Common myeloid progenitor, CD34-positive (primary cell): Measurements from ENCODE around the gene GLP1R.

ENCODE experiments used
- CTCF ChIA-PET: fragments of 350-600 bp; sonication (Branson Sonifier 250); formaldehyde crosslinking; loops from one replicate; lab custom pipeline; 2021; ENCODE audit warnings: antibody characterized with exemption; lab: Charles Lee
- POLR2A ChIA-PET: fragments of 350-600 bp; sonication (Branson Sonifier 250); formaldehyde crosslinking; loops from one replicate; lab custom pipeline; 2021; ENCODE audit warnings: antibody characterized with exemption; lab: Charles Lee
- DNase-seq, 3 donors: peaks; one replicate each; pipeline versions ENCODE4 v3.0.0 to v3.0.0-alpha.2; 2013
- H3K27ac ChIP-seq, 2 experiments: 1 replicate in 1 of 2; 2 replicates in 1 of 2; pipeline ENCODE4 v1.7.0; 2013; ENCODE audit warnings: inconsistent platforms in 2 of 2, low read length in 2 of 2, mild to moderate bottlenecking in 2 of 2, low read depth in 1 of 2, moderate library complexity in 1 of 2; ENCODE audit not compliant: severe bottlenecking in 2 of 2, insufficient read depth in 1 of 2, poor library complexity in 1 of 2
- H3K27me3 ChIP-seq, 5 experiments: replicated peaks in 2 of 5; 1 replicate in 3 of 5; 2 replicates in 2 of 5; pipeline versions ENCODE4 v1.6.1 to v1.7.0; 2013; ENCODE audit warnings: low read length in 4 of 5, mild to moderate bottlenecking in 2 of 5, moderate library complexity in 2 of 5, inconsistent platforms in 1 of 5; ENCODE audit not compliant: insufficient read depth in 5 of 5, control insufficient read depth in 4 of 5
- H3K36me3 ChIP-seq, 4 experiments: 1 replicate in 2 of 4; 2 replicates in 2 of 4; pipeline versions ENCODE4 v1.6.1 to v1.7.0; 2013; ENCODE audit warnings: low read length in 3 of 4, control low read depth in 1 of 4, mild to moderate bottlenecking in 1 of 4; ENCODE audit not compliant: control insufficient read depth in 4 of 4, insufficient read depth in 4 of 4
- H3K4me1 ChIP-seq, 4 experiments: 1 replicate in 3 of 4; 2 replicates in 1 of 4; pipeline versions ENCODE4 v1.6.1 to v1.7.1; 2013; ENCODE audit warnings: low read length in 3 of 4, mild to moderate bottlenecking in 3 of 4, control low read depth in 1 of 4, inconsistent platforms in 1 of 4, moderate library complexity in 1 of 4; ENCODE audit not compliant: control insufficient read depth in 4 of 4, insufficient read depth in 4 of 4; ENCODE audit errors: control extremely low read depth in 1 of 4
- H3K4me3 ChIP-seq, 7 experiments: 1 replicate in 4 of 7; 2 replicates in 3 of 7; pipeline versions ENCODE4 v1.5.1 to v1.7.0; 2013; ENCODE audit warnings: mild to moderate bottlenecking in 7 of 7, low read length in 6 of 7, moderate library complexity in 6 of 7, inconsistent platforms in 2 of 7, low read depth in 2 of 7, control low read depth in 1 of 7; ENCODE audit not compliant: insufficient read depth in 4 of 7, control insufficient read depth in 1 of 7; ENCODE audit errors: extremely low read depth in 1 of 7
- H3K9me3 ChIP-seq, 5 experiments: 1 replicate in 4 of 5; 2 replicates in 1 of 5; pipeline versions ENCODE4 v1.6.1 to v1.7.1; 2013; ENCODE audit warnings: low read length in 4 of 5, mild to moderate bottlenecking in 2 of 5, inconsistent platforms in 1 of 5, low read depth in 1 of 5, moderate library complexity in 1 of 5; ENCODE audit not compliant: control insufficient read depth in 4 of 5, insufficient read depth in 2 of 5; ENCODE audit errors: control extremely low read depth in 1 of 5
- WGBS: methylation state at CpG from one replicate; pipeline ENCODE4 v1.1.5; 2013; ENCODE audit not compliant: insufficient coverage; 5-methylcytosine and 5-hydroxymethylcytosine counted together

GLP1R gene

DNA sequence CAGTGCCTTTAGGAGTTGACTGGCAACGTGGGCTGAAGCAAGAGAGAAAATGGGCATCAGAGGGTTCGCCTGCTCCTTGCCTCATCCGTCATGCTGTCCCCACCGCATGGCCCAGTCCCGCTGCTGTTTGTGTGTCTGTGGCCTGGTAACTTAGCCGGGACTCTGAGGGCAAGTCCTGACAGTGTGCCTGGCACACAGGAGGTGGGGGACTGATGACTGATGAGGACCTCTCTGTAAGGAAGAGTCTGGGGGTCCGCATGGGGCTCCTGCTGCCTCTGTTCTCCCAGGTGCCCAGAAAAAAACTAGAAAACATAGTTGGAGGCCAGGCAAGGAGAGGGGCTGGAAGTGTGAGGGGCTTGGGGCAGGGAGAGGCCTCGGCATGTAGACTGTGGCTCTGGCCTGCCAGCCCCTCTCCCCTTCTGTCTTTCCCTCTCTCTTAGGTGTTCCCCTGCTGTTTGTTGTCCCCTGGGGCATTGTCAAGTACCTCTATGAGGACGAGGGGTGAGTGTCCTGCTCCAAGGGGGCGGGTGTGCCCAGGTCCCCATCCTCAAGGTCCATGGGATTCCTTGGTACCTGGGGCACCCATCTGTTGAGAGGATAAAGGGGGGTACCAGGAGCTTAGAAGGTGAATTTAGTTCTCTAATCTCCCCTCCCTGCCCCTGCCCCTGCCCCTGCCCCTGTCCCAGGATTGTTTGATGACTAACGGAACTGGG lies 29.5 kb downstream of the GLP1R start:
- Histone ChIP-seq H3K4me3 (no peak overlapping the region), H3K27ac (no peak overlapping the region), H3K4me1 (no peaks in the 10 kb centered on the region), H3K36me3 (no peaks in the 10 kb centered on the region), H3K27me3 (peaks cover 0 to 61% (median 14%) of the 10 kb centered on the region in 5 experiments), H3K9me3 (no peaks in the 10 kb centered on the region)
- no peak for DNase-seq
- CTCF ChIA-PET: interaction anchor here (1.2 to 2.0 kb wide), 2 partner anchors 11 to 19 kb away, joined by 3 to 12 read pairs; no protein-coding TSS in a partner anchor
- POLR2A ChIA-PET: no interaction called here
- WGBS: 94% methylated on average over 10 of the region's 11 CpGs

DNA sequence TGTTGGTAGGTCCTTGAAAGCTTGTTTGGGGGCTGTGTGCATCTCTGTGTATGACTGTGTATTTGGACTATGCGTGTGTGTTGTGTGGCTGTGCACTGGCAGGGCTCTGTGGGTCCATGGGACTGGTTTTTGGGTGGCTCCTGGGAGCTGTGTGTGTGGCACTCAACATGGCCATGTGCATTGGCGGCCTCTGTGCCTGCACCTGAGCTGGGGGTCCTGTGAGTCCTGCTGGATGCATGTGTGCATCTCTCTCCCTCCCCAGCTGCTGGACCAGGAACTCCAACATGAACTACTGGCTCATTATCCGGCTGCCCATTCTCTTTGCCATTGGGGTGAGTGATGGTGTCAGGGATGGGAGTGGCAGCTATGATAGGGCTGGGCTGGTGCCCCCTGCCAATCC lies 30.1 kb downstream of the GLP1R start:
- H3K27me3 ChIP-seq: peaks cover 0 to 63% (median 11%) of the 10 kb centered on the region in 5 experiments
- H3K4me3 ChIP-seq: no peak overlapping the region
- CTCF ChIA-PET: interaction anchor here (0.8 to 2.0 kb wide), 5 partner anchors 10 to 82 kb away, joined by 3 to 12 read pairs (median 3); no protein-coding TSS in a partner anchor
- no peaks in the 10 kb centered on the region for H3K4me1 ChIP-seq
- DNase-seq: no peak
- POLR2A ChIA-PET: no interaction called here
- H3K27ac ChIP-seq: no peak overlapping the region
- H3K9me3 ChIP-seq: no peaks in the 10 kb centered on the region
- WGBS: no CpG with 5 or more reads among the region's 3 CpGs
- no peaks in the 10 kb centered on the region for H3K36me3 ChIP-seq

DNA sequence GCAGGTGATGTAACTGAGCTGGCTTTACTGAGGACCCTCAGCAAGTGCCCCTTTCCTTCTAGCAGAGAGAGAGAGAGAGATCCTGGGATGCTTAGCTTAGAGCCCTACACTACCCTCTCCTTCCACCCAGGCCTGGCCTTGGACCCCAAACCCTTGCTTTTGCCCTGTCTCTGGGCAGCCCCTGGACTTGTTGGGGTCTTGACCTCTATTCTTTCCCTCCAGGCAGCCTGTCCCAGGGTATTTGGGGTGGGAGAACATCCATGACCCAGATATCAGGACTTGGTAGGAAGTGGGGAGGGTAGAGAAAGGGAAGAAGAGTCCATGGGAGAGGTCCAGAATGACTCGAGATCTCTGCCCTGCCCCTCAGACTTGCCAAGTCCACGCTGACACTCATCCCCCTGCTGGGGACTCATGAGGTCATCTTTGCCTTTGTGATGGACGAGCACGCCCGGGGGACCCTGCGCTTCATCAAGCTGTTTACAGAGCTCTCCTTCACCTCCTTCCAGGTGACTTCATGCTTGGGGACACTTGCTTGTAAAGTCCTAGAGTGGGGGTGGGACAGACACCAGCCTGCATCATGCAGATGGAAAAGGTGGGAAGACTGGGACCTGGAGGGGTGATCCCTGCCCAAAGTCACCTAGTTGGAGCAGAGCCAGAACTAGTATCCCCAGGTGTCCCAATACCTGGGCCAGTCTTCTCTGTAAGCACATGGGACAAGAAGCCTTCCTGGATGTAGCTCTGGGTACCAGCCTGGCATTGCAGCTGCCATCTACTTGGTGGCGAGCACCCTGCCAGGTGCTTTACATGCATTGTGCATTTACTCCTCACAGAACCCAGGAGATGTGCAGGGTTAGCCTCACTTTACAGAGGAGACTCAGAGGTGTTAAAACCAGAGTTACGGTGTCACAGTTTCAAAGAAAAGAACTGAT lies 30.9 kb downstream of the GLP1R start:
- no peaks in the 10 kb centered on the region for H3K9me3 ChIP-seq
- peaks cover 0 to 70% (median 12%) of the 10 kb centered on the region in 5 experiments for H3K27me3 ChIP-seq
- ChIA-PET POLR2A (no interaction called here), CTCF (interaction anchor here (0.8 to 2.0 kb wide), 5 partner anchors 9 to 83 kb away, joined by 3 to 12 read pairs (median 3); no protein-coding TSS in a partner anchor)
- WGBS: 100% methylated on average over 2 of the region's 8 CpGs
- H3K36me3 ChIP-seq: no peaks in the 10 kb centered on the region
- H3K4me1 ChIP-seq: no peaks in the 10 kb centered on the region
- no peak overlapping the region for H3K4me3 ChIP-seq
- no peak overlapping the region for H3K27ac ChIP-seq
- DNase-seq: no peak

DNA sequence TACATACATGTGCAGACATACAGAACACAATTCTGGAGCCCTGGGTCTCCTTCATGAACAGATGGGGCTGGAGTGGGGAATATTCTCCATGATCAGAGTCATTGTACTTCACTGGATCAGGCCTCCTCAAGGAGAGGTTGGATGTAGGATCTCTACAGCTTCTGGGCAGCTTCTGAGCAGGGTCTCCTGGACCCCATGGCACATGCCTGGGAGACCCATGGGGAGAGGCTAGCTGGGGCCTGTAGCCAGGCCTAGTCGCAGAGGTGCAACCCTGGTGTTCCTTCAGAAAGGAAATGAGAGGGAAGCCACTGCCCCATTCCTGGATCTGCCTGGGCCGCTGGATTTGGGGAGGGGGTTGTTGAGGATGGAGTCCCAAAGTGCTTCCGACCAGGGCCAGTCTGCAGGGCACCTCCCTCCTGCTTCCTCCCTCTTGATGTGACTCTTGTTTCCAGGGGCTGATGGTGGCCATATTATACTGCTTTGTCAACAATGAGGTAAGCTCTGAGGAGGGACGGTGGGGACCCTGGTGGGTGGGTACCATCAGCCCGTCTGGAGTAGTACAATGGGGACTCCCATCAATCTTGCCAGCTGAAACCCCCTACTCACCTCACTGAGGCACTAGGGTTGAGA lies 31.8 kb downstream of the GLP1R start:
- Histone ChIP-seq H3K36me3 (no peaks in the 10 kb centered on the region), H3K9me3 (no peaks in the 10 kb centered on the region), H3K4me1 (no peaks in the 10 kb centered on the region), H3K27ac (no peak overlapping the region), H3K27me3 (peaks cover 0 to 79% (median 20%) of the 10 kb centered on the region in 5 experiments), H3K4me3 (no peak overlapping the region)
- CTCF ChIA-PET: no interaction called here
- no peak for DNase-seq
- WGBS: 97% methylated on average over 4 of the region's 5 CpGs
- POLR2A ChIA-PET: no interaction called here

DNA sequence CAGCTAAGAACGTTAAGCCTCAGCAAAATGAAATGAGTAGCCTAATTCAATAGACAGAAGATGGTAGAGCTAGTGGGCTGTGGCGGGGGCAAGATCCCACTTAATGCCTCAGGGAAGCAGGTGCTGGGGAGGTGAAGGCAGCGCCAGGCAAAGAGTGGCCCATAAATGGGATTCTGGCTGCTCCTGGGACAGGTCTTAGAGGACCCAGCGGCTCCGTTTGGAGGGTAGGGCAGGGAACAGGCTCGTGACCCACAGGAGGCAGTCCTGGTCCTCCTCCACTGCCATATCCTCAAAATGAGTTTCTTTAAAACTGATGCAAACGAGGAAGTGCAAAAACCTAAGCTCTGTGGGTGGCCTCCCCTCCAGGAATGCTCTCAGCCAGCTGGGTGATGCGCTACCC lies 33.7 kb downstream of the GLP1R start:
- no peak overlapping the region for H3K4me3 ChIP-seq
- H3K9me3 ChIP-seq: no peaks in the 10 kb centered on the region
- peaks cover 0 to 93% (median 27%) of the 10 kb centered on the region in 5 experiments for H3K27me3 ChIP-seq
- CTCF ChIA-PET: interaction anchor here (1.2 to 1.9 kb wide), 3 partner anchors 11 to 74 kb away, joined by 3 to 5 read pairs (median 3); no protein-coding TSS in a partner anchor
- DNase-seq: no peak
- no peaks in the 10 kb centered on the region for H3K4me1 ChIP-seq
- no peaks in the 10 kb centered on the region for H3K36me3 ChIP-seq
- no peak overlapping the region for H3K27ac ChIP-seq
- POLR2A ChIA-PET: no interaction called here
- WGBS: 75% methylated on average over 8 of the region's 8 CpGs

DNA sequence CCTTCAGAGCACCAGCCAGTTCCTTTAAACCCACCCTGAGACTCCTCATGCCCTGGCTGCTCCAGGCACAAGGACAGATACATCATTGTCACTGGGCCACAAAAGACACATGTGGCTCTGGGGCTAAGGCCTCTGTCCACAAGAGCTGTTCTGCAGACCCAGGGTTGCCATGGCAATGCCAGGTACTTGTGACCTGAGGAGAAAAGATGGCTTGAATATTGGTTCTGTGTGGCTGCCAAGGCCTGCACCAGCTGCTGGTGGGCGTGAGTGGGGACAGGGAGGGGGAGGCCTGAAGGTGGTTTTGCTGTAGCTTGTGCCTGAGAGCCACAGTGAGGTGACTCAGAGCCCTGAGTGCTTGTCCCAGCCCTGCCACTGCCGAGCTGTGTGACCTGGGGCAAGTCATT lies 34.7 kb downstream of the GLP1R start:
- H3K4me3 ChIP-seq: no peak overlapping the region
- H3K27me3 ChIP-seq: peaks cover 0 to 95% (median 29%) of the 10 kb centered on the region in 5 experiments
- ChIA-PET CTCF (interaction anchor here (1.4 to 1.9 kb wide), 4 partner anchors 12 to 211 kb away, joined by 3 to 5 read pairs (median 3); no protein-coding TSS in a partner anchor), POLR2A (no interaction called here)
- WGBS: 83% methylated on average over 2 of the region's 2 CpGs
- DNase-seq: peak in 1 of 3 donors; percentile 24
- H3K36me3 ChIP-seq: no peaks in the 10 kb centered on the region
- H3K4me1 ChIP-seq: no peaks in the 10 kb centered on the region
- no peak overlapping the region for H3K27ac ChIP-seq
- H3K9me3 ChIP-seq: no peaks in the 10 kb centered on the region
